ENCODE data around the gene MRPS23. TPM values are rescaled to one million over a fixed set of nuclear protein-coding genes. Genes with fewer than 3 reads are reported as not detected.

The MRPS23 gene
- total and polyA plus RNA-seq, 2 donors (not counting 1 experiment from before 2014, with no cell fraction given) = 27.9 to 40.0 TPM

- H3K4me1 ChIP-seq (ENCODE audit: control insufficient read depth, extremely low read depth, insufficient read depth, low read length) = peaks cover 48% of the 10 kb centered on the region
- TF ChIP-seq CTCF (conservative IDR thresholded peaks at IDR 0.05 in 1 of 2, IDR thresholded peaks at IDR 0.05 in 1 of 2; ENCODE audit: low read depth in 1 of 2, low read length in 2 of 2) (no peak), EZH2 (IDR thresholded peaks at IDR 0.05; ENCODE audit: low read length, missing control alignments) (no peak)
- DNase-seq (ENCODE audit: low read depth in 2 of 2) = no peak
These were observed 45.7 kb upstream of the MRPS23 start for GRCh38 chr17:57895382-57896060.

DNA sequence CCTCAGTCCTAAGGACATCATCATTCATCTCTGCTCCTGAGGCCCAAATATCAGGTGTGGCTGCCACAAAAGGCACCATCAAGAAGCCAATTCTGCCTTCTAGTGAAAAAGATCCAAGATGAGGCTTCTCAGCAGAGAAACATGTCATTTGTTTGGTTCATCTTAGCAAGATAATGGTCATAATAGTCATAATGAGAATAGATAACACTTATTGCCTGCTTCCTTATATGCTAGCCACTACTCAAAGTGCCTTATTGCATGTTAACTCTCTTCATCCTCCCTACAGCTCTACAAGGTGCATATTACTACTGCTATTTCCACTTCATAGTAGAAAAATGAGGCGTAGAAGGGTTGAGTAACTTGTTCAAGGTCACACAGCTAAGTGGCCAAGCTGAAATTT lies 45.0 kb upstream of the MRPS23 start:
- TF ChIP-seq EZH2 (IDR thresholded peaks at IDR 0.05; ENCODE audit: low read length, missing control alignments) = no peak
- no peak for TF ChIP-seq CTCF (conservative IDR thresholded peaks at IDR 0.05 in 1 of 2, IDR thresholded peaks at IDR 0.05 in 1 of 2; ENCODE audit: low read depth in 1 of 2, low read length in 2 of 2)
- H3K27ac ChIP-seq (ENCODE audit: insufficient read depth, low read length) = no peak overlapping the region
- DNase-seq (ENCODE audit: low read depth in 2 of 2) = no peak
- no peak overlapping the region for H3K4me2 ChIP-seq (ENCODE audit: extremely low read depth, insufficient read depth, low read length)
- H3K4me3 ChIP-seq (replicated peaks in 1 of 4; ENCODE audit: control extremely low read depth in 1 of 4, insufficient read depth in 1 of 4, low read depth in 3 of 4, low read length in 4 of 4) = no peak overlapping the region
- no peak overlapping the region for H2AFZ ChIP-seq (ENCODE audit: low read length)
- H3K9ac ChIP-seq (ENCODE audit: insufficient read depth, low read length) = no peak overlapping the region
- no peaks in the 10 kb centered on the region for H3K36me3 ChIP-seq (ENCODE audit: control insufficient read depth, insufficient read depth, low read length)
- no peaks in the 10 kb centered on the region for H3K9me3 ChIP-seq (ENCODE audit: control insufficient read depth, insufficient read depth, low read depth, low read length)
- H3K27me3 ChIP-seq (ENCODE audit: control insufficient read depth, insufficient read depth, low read length) = no peaks in the 10 kb centered on the region
- H3K79me2 ChIP-seq (ENCODE audit: control insufficient read depth, insufficient read depth, low read length) = peaks cover 8% of the 10 kb centered on the region
- peaks cover 48% of the 10 kb centered on the region for H3K4me1 ChIP-seq (ENCODE audit: control insufficient read depth, extremely low read depth, insufficient read depth, low read length)
- no peaks in the 10 kb centered on the region for H4K20me1 ChIP-seq (ENCODE audit: control insufficient read depth, extremely low read depth, insufficient read depth, low read length)

More at GRCh38 chr17:57895382-57896060, 45.7 kb upstream of the MRPS23 start:
- no peaks in the 10 kb centered on the region for H3K36me3 ChIP-seq (ENCODE audit: control insufficient read depth, insufficient read depth, low read length)
- H3K27ac ChIP-seq (ENCODE audit: insufficient read depth, low read length) = no peak overlapping the region
- H3K9me3 ChIP-seq (ENCODE audit: control insufficient read depth, insufficient read depth, low read depth, low read length) = no peaks in the 10 kb centered on the region
- H4K20me1 ChIP-seq (ENCODE audit: control insufficient read depth, extremely low read depth, insufficient read depth, low read length) = no peaks in the 10 kb centered on the region
- H3K4me2 ChIP-seq (ENCODE audit: extremely low read depth, insufficient read depth, low read length) = no peak overlapping the region
- H3K4me3 ChIP-seq (replicated peaks in 1 of 4; ENCODE audit: control extremely low read depth in 1 of 4, insufficient read depth in 1 of 4, low read depth in 3 of 4, low read length in 4 of 4) = no peak overlapping the region
- no peaks in the 10 kb centered on the region for H3K27me3 ChIP-seq (ENCODE audit: control insufficient read depth, insufficient read depth, low read length)
- no peak overlapping the region for H2AFZ ChIP-seq (ENCODE audit: low read length)
- H3K9ac ChIP-seq (ENCODE audit: insufficient read depth, low read length) = no peak overlapping the region
- peaks cover 11% of the 10 kb centered on the region for H3K79me2 ChIP-seq (ENCODE audit: control insufficient read depth, insufficient read depth, low read length)

DNA sequence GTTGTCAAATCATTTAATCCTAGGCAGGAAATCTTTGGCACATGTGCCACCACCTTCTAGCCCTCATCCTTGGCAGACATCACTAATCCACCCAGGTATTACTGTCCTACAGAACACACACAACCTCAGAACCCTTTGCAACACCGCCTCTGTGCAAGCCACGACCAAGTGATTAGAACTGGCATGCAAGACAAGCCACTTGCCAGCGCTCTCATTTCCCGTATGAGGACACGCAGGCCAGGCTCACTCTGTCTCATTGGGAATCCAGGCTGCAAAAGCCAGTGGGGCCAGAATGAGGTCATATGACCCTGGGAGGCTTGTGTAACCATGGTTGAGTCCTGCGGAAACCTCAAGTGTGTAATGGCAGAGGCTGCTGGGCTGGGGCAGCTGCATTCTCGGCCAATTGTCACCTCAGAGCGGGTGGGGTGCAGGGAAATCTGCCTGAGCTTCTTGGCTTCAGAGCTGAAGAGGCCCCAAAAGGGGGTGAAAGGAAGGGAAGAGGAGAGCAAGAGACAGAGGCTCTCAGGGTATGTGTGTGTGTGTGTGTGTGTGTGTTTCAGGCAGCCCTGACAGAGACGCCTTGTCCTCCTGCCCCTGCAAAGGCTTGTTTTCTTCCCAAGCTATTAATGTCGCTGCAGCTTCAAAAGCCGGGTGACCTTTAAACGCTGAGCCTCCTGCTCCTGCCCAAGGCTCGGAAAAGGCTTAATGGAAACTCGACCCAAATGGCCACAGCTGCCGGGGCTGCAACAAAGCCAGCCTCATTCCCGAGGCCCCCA lies 43.2 kb upstream of the MRPS23 start:
- DNase-seq (ENCODE audit: low read depth in 2 of 2) = peak; percentile 97 to 99
- no peak for TF ChIP-seq EZH2 (IDR thresholded peaks at IDR 0.05; ENCODE audit: low read length, missing control alignments)
- H3K9ac ChIP-seq (ENCODE audit: insufficient read depth, low read length) = peak overlapping the region; percentile 69
- H3K4me1 ChIP-seq (ENCODE audit: control insufficient read depth, extremely low read depth, insufficient read depth, low read length) = peaks cover 37% of the 10 kb centered on the region
- peak overlapping the region; percentile 87 for H3K27ac ChIP-seq (ENCODE audit: insufficient read depth, low read length)
- no peaks in the 10 kb centered on the region for H3K27me3 ChIP-seq (ENCODE audit: control insufficient read depth, insufficient read depth, low read length)
- no peaks in the 10 kb centered on the region for H3K36me3 ChIP-seq (ENCODE audit: control insufficient read depth, insufficient read depth, low read length)
- H3K4me3 ChIP-seq (replicated peaks in 1 of 4; ENCODE audit: control extremely low read depth in 1 of 4, insufficient read depth in 1 of 4, low read depth in 3 of 4, low read length in 4 of 4) = peak overlapping the region in 3 of 4 experiments; percentile 11 to 18 (median 18)
- H3K9me3 ChIP-seq (ENCODE audit: control insufficient read depth, insufficient read depth, low read depth, low read length) = no peaks in the 10 kb centered on the region
- peak overlapping the region; percentile 71 for H3K4me2 ChIP-seq (ENCODE audit: extremely low read depth, insufficient read depth, low read length)
- H2AFZ ChIP-seq (ENCODE audit: low read length) = no peak overlapping the region
- H4K20me1 ChIP-seq (ENCODE audit: control insufficient read depth, extremely low read depth, insufficient read depth, low read length) = no peaks in the 10 kb centered on the region
- peaks cover 17% of the 10 kb centered on the region for H3K79me2 ChIP-seq (ENCODE audit: control insufficient read depth, insufficient read depth, low read length)

All from fibroblast of lung (primary cell).